Left lobe of liver (tissue), 2 donors: Measurements from ENCODE around the gene EPHA6. TPM values are rescaled to one million over a fixed set of nuclear protein-coding genes. Genes with fewer than 3 reads are reported as not detected.

ENCODE experiments used
- ATAC-seq: fragments of 200-7000 bp; cut with Tn5 transposase; one replicate; pipeline ENCODE4 v1.9.1; 2020; ENCODE audit warnings: mild to moderate bottlenecking, moderate library complexity
- DNase-seq: peaks from one replicate; pipeline ENCODE4 v3.0.0-alpha.2; 2020; ENCODE audit warnings: low spot score
- total RNA-seq: library from RNA; stranded (reverse); gene quantifications from one replicate; pipeline ENCODE4 v1.2.1, GENCODE V29; 2021
- donor health status: DM: no; HTN: no; CAD: no; lungs with moderate emphysema.
- donor health status: DM: no; HTN: yes; CAD: no.

EPHA6 gene
- not detected for total RNA-seq

DNA sequence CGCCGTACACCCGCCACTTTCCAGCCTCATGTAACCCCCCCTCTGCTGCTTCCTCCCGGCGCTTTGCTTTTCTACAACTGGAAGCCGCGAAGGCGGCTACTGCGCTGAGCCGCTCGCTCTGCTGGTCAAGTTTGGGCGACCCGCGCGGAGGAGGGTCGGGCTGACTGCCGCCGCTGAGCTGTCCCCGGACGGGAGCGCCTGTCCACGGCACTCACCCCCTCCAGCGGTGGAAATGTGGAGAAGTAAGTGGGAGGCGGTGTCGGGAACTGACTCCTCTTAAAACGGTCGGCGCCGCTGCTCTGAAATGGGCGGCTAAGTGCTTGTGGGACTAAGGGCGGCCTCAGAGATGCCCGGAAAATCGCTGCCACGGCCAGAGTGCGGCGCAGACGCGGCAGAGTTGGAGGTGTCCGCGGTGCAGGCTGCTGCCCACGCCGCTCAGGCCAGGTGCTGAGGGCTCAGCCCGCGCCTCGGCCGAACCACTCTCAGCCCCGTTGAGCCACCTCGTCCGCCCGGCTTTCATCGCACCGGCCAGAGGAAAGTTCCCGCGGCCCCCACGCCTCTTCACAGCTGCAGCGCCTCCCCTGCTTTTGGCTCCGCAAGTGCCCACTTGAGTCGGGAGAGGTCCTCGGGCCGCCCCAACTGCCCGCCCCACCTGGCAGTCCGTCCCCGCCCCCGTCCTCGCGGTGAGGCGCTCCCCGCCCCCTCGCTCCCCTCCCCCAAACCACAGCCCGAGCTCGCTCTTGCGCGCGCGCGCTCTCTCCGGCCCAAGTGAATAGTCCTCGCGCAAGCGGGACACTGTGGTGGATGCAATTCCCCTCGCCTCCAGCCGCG is at the start of gene EPHA6:
EPHA6 (plus strand) TSS at position 775 of the 831 bp plus-strand sequence.
- DNase-seq (peak; percentile 57), ATAC-seq (peak; percentile 76)

DNA sequence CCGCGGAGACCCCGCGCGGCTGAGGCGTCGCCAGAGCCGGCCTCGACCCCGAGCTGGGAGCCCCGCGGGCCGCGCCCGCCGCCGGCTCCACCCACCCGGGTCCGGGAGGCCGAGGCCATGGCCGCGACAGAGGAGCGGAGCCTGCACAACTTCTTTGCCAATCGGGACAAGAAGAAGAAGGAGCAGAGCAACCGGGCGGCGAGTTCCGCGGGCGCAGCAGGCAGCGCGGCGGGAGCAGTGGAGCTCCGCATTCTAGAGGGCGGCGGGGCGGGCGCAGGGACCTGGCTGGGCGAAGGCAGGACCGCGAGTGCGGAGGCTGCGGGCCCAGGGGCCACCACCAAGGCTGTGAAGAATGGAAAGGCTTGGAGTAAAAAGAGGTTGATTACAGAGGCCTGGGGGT is 37.6 kb upstream of the EPHA6 start:
- no peak for ATAC-seq
- DNase-seq: no peak

DNA sequence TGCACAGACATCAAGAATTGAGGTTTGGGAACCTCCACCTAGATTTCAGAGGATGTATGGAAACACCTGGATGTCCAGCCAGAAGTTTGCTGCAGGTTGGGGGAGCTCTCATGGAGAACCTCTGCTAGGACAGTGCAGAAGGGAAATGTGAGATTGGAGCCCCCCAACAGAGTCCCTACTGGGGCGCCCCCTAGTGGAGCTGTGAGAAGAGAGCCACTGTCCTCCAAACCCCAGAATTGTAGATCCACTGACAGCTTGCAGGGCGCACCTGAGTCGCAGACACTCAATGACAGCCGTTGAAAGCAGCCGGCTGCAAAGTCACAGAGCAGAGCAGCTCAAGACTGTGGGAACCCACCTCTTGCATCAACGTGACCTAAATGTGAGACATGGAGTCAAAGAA is 34.6 kb upstream of the EPHA6 start:
- no peak for ATAC-seq
- DNase-seq: no peak

DNA sequence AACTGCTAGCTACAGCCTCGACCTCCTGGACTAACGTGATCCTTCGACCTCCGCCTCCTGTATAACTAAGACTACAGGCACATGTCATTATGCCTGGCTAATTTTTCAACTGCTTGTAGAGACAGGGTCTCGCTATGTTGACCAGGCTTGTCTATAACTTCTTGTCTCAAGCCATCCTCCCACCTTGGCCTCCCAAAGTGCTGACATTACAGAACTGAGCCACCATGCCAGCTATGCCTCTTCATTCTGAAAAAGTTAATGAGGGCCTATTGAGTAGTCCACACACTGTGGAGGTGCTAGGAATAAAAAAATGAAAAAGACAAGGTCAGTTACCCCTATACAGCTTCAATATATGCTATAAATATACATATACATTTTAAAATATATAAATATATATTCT is 18.3 kb upstream of the EPHA6 start:
- no peak for ATAC-seq

DNA sequence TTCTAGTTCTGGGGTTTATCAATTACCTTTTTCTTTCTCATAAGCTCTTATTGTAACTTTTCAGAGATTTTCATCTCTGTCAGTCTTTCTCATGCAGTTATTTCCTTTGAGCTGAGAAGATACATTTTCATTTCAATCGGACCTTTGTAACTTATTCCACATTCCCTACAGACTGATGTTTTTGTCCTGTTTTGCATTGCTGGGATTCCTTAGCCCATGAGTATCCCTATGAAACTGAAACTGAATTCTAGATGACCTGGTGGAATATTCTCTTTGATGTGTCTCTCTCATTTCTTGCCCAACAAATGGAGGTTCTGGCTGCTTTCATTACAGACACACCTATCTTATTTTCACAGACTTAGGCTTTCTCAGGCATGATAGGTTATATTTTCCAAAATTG is 10.5 kb upstream of the EPHA6 start:
- DNase-seq: no peak

More for the DNA sequence above, 18.3 kb upstream of the EPHA6 start:
- DNase-seq: no peak

DNA sequence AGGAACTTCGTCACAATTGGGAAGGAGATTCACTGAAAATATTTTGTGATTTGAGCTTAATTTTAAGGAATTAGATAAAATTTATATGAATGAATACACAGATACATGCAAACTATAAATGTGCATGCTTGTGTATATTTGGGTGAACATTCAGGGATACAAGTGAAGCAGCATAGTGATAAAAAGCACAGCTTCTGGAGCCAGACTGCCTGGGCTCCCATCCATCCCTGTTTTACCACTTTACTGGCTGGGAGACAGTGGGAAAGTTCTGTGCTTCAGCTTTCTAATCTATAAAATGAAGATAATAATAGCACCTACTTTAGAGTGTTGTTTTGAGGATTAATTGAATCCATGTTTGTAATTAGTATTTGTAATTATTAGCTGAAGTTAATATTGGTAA is 8.1 kb upstream of the EPHA6 start:
- DNase-seq (no peak), ATAC-seq (no peak)

More for the DNA sequence above, 10.5 kb upstream of the EPHA6 start:
- no peak for ATAC-seq

DNA sequence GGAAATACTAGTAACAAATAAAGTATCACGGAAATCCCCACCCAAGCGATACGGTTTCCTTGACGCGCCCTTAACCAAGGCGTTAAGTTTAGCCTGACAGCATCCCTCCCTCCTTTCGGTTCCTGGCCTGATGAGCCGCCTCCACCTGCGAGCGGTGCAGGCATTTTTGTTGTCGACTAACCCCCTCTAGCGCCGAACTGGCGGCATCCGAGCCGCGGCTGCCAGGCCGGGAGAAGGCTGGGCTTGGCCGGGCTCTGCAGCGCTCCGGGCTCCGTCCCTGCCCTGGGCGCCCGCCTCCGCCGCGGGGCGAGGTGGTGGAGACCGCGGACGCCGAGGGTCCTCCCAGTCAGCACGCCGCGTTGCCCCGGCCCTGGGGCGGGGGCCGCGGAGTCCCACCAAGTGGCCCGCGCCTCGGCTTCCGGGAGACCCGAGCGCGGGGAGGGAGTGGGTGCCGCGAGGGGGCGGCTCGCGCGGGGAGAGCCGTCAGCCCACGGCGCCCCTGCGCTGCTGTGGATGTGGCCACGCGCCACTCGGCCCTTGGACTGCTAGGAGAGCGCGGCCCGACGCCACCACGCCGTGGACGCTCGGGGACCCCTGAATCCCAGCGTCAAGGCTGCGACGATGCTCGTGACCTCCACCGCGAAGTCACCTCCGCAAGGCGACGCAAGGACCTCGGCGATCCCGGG is 1.1 kb upstream of the EPHA6 start:
- peak; percentile 94 for ATAC-seq
- DNase-seq: peak; percentile 77

DNA sequence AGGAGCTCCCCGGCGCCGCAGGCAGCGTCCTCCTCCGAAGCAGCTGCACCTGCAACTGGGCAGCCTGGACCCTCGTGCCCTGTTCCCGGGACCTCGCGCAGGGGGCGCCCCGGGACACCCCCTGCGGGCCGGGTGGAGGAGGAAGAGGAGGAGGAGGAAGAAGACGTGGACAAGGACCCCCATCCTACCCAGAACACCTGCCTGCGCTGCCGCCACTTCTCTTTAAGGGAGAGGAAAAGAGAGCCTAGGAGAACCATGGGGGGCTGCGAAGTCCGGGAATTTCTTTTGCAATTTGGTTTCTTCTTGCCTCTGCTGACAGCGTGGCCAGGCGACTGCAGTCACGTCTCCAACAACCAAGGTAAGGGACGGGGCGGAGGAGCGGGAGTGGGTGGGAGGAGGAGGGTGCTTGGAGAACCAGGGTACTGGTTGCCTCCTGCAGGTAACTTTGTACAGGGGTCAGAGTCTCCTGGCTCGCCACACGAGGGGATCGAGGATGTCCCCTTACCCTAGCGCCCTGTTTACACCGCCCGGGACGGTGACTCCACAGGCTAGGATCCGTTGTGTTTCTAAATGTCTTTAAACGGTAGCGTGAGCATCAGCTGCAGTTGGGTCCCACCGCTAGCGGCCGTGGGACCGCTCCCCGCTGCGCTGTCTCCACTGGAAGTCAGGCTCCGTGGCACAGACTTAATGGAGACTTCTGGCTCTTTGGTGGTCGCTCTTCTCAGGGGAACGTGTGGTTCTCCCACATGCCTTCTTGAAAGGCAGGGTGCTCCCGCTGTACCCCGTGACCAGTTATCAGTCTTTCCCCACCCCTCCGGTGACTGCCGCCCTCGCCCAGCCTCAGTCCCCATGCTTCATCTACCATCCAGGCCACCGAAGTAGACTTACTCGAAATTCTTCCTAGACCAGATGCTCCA is 515 bp downstream of the EPHA6 start:
- ATAC-seq (no peak), DNase-seq (no peak)

DNA sequence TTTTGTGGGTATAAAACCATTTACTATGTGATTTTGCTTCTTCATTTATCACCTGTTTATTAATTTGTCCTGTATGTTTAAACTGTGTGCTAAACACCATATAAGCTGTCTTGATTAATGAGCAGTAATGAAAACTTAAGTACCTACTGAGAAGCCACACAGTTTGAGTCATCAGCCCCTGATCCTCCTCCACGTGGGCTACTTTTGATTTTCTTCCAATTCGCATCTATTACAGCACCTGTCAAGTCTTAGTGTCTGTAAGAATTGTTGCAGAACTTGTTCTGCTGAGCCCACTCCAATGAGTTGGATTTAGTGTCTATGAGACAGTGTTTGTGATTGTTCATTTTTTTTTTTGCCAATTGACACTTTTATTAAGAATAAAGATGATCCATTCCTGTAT is 16.8 kb downstream of the EPHA6 start:
- DNase-seq: no peak
- ATAC-seq: no peak

DNA sequence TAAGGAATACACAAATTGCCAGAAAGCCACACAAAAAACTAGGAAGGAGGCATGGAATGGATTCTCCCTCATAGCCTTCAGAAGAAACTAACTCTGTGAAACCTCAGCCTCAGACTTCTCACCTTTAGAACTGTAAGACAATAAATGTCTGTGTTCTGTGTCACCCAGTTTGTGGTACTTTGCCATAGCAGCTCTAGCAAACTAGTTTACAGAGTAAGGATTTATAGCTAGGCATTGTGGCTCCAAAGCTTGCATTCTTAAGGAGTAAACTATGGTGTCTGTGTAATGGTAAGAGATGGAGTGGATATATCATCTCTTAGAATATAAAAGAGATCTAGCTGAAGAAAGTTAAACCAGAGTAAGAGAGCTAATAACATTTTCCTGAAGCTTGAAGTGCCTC is 18.9 kb downstream of the EPHA6 start:
- DNase-seq (no peak), ATAC-seq (no peak)

DNA sequence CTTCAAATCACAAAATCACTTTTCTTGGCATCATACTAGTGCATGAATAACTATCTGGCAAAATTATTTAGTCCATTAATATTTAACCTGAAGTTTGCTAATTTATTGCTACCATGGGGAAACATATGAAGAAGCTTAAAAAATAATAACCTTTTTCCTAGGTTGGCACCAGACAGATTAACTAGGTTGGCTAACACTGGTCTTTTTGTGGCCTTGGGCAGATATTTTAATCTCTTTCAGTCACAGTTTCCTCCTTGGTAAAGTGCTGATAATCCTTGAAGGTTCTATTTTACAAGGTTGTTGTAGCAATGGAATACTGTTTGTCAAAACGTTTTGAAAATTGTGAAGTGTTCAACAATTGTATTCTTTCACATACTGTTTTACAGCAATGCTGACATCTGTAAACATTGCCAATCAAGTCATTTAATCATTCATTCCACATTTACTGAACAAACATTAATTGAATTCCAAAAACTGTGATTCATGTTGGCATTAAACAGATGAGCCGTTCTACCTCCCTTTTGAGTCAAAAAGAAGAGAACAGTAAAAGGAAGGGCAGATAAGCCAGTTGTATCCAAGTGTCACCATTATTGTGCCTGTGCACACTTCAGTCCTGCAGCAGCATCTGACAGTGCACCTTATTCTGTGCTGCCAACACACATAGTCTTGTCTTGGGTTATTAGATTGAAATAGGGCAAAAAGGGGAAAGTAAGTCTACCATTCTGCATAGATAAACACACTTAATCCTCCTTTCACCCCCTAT is 21.9 kb downstream of the EPHA6 start:
- ATAC-seq: no peak

DNA sequence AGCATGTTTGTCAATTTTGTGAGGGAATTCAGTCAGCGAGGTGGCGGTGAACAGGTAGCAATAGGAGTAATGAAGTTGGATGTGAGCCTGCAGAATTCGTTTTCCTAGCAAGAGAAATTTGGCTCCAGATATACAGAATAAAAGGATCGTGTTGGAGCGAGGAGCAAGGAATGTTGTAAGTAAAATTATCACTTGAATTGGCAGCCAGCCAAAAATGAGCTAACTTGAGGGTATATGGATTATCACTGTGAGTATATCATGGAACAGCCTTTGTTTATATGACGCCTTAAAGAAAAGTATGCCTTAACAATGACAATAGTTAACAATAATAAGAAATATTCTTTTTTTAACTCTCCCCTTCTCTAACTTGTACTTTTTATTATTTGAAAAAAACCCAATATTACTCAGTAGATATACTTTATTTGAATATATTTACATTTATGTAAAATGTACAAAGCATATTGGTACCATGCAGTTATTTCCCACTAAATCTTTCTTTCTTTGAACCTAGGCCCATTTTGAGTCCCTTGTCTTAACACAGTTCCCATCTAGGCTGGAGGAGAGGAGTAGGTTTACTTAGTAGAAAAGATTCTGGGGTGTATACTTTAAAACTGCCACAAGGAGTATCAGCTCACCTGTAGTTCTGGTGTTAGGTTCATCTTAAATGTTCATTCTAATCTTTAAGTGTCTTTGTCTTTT is 29.3 kb downstream of the EPHA6 start:
- DNase-seq (no peak), ATAC-seq (no peak)

More for the DNA sequence above, 21.9 kb downstream of the EPHA6 start:
- DNase-seq: no peak

DNA sequence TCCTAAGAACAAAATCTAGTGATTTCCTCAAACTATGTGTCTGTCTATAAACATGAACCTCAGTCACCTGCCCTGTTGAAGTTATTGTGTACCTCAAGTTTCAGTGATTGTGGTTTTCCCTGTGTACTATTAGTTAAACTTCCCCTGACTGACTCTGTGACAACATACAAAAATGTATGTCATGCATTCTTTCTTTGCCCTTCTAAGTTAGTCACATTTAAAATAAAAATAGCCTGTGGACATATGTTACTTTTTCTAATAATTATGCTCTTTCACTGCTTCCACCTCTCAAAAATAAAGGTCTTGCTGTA is 29.8 kb downstream of the EPHA6 start:
- ATAC-seq: no peak
- DNase-seq: no peak

DNA sequence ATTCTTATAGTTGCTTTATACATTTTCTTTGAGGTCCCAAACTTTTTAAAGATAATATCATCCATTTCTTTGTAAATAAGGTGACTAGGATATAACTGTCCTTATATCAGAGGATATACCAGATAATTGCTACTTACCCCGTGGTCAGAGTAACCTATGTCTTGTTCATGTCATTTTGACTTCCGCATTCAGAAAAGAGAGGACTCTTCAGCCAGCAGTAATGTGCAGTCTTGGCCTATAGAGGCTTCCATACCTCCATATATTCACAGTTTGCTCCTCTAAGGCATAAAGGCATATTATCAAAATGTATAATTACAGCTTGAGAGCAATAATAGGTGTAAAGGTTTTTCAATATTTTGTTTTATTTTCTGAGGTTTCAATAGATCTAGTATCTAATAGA is 38.5 kb downstream of the EPHA6 start:
- ATAC-seq (no peak), DNase-seq (no peak)

DNA sequence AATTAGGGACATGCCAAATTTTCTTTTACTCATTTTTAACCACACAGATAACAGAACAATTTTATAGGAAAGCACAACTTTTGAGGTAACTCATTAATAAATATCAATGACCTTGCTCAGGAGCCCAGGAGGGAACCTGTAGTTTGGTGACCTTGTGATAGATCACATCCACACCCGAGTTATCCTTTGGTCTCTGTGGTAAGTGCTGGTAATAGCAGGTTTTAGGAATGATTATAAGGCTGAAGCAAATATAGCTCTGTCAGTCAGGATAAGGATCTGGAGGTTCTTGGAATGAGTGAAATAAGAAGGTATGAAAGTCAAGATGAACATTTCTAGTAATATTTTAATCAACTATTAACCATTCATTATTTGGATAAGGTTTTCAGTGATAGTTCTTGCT is 46.5 kb downstream of the EPHA6 start:
- DNase-seq (no peak), ATAC-seq (no peak)

DNA sequence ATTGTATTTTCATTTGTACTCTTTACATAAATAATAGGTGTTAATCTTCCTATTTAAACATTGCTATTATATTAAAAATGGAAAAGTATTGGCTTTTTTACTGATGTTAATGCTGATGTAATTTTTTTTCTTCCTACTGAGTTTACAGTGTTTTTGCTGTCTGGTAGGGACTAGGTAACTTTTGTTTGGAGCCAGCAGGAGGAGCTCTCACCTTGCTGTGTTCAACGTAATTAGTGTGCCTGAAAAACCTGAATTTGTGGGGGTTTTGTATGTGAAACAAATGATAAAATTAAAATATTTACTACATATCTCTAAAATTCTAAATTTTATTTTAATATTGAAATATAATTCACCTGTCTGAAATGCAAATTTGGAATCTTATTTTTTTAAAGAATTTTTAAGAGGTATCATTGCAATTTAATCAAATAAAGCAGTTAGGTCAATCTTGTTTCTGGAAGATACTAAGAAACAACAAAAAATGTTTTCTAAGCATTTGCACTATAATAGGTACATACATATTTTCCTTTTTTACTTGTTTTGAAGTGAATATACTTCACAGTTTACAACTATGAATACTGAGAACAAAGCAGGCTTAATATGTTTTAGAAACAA is 48.8 kb downstream of the EPHA6 start:
- ATAC-seq: peak; percentile 72
- no peak for DNase-seq

DNA sequence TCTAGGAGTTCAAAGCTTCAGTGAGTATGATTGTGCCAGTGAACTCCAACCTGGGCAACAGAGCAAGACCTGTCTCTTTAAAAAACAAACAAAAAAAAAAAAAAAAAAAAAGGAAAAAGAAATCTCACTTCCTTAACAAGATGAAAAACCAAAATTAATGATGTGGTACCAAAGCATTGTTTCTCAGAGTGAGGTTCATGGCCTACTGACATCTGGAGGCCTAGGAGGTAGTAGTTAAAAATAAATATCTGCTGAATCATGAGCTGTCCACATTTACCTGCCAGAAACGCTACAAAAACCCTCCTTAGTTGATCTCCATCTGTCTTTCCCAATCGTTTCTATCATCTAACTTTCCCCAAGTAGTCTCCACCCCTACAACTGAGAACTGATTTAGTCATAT is 51.2 kb downstream of the EPHA6 start:
- ATAC-seq: no peak
- no peak for DNase-seq

DNA sequence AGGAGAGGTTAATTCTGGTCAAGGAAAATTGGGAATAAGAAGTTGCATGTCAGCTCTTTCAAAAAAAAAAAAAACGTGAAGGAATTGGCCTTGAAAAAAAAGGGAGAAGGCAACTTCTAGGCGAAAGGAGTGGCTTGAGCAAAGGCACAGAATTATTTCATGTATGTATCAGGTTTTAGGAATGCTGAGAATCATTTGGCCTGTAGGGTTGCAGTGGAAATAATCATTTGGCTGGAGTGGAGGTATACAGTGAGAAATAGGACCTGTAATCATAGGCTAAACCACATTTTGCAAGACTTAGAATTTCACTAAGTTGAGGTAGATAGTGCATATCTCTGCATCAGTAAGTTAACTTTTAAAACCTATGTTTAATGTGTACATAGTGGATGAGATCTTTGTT is 54.9 kb downstream of the EPHA6 start:
- ATAC-seq: no peak
- no peak for DNase-seq

DNA sequence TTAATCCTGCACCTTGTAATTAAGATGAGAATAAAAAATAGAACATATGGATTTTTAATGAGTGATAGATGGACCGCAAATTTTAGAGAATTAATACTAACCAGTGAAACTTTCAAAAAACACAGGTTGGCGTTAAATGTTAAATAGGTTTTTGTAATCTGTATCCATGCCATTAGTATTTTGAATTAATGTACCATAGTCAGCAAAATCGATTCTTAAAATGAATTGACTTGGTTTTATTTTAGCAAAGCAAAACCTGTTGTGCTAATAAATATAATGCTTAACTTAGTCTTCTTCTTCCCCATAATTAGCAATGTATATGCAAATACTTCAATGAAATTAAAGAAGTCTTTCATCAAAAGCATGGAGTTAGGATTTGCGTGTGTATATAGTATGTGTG is 63.1 kb downstream of the EPHA6 start:
- ATAC-seq (no peak), DNase-seq (no peak)

DNA sequence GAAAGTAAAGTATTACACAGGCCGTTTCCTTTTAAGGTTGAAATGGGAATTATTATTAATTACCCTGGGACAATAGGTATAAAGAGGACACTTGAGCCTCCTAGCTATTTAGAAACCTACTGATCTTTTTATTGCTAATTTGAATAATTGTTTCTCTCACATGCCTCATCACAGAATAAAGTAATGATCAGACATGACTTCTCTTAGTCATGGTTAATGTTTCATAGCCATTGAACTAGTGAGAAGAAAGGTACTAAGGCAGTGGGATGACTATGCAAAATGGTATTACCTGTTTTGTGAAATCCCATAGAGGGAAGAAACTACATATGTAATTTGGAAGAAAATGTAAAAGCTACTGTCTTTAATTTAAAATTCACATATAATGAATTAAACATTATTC is 85.6 kb downstream of the EPHA6 start:
- DNase-seq: no peak
- no peak for ATAC-seq
